H9 (cell line): Measurements from ENCODE around the gene MBLAC1. TPM values are rescaled to one million over a fixed set of nuclear protein-coding genes. Genes with fewer than 3 reads are reported as not detected.

Experiments used
- DNase-seq: peaks from one replicate; pipeline ENCODE4 v3.0.0-alpha.2; 2017
- H2AFZ ChIP-seq: one replicate; pipeline ENCODE4 v1.6.1; 2013; ENCODE audit warnings: mild to moderate bottlenecking, low read length, control low read depth, moderate library complexity
- H2AK5ac ChIP-seq: 2 replicates; pipeline ENCODE4 v1.6.1; 2013; ENCODE audit warnings: low read length, control low read depth, mixed read lengths; ENCODE audit not compliant: insufficient read length
- H2BK120ac ChIP-seq: one replicate; pipeline ENCODE4 v1.6.1; 2013; ENCODE audit warnings: low read depth, mild to moderate bottlenecking, low read length, control low read depth, inconsistent platforms; ENCODE audit not compliant: poor library complexity, severe bottlenecking
- H2BK12ac ChIP-seq: 2 replicates; pipeline ENCODE4 v1.6.1; 2013; ENCODE audit warnings: low read length, control low read depth, mixed read lengths, low read depth; ENCODE audit not compliant: insufficient read length
- H2BK15ac ChIP-seq: 2 replicates; pipeline ENCODE4 v1.6.1; 2013; ENCODE audit warnings: low read depth, low read length, control low read depth
- H2BK20ac ChIP-seq: one replicate; pipeline ENCODE4 v1.6.1; 2013; ENCODE audit warnings: low read depth, mild to moderate bottlenecking, low read length, control low read depth, inconsistent platforms; ENCODE audit not compliant: poor library complexity, severe bottlenecking
- H2BK5ac ChIP-seq: 2 replicates; pipeline ENCODE4 v1.6.1; 2013; ENCODE audit warnings: low read length, control low read depth, mixed read lengths; ENCODE audit not compliant: insufficient read length
- H3K14ac ChIP-seq: 2 replicates; pipeline ENCODE4 v1.6.1; 2013; ENCODE audit warnings: low read length, control low read depth; ENCODE audit not compliant: insufficient read depth
- H3K18ac ChIP-seq: 2 replicates; pipeline ENCODE4 v1.6.1; 2013; ENCODE audit warnings: low read depth, mild to moderate bottlenecking, mixed read lengths, low read length, control low read depth; ENCODE audit not compliant: insufficient read length
- H3K23ac ChIP-seq: 2 replicates; pipeline ENCODE4 v1.6.1; 2013; ENCODE audit warnings: low read length, control low read depth, mixed read lengths, low read depth; ENCODE audit not compliant: insufficient read length
- H3K23me2 ChIP-seq: 2 replicates; pipeline ENCODE4 v1.6.1; 2013; ENCODE audit warnings: low read depth, mild to moderate bottlenecking, mixed read lengths, low read length, control low read depth; ENCODE audit not compliant: insufficient read length, poor library complexity, severe bottlenecking
- H3K27ac ChIP-seq: 2 replicates; pipeline ENCODE4 v1.5.1; 2013; ENCODE audit warnings: low read length, control low read depth, mixed read lengths, low read depth; ENCODE audit not compliant: insufficient read length
- H3K27me3 ChIP-seq: 2 replicates; pipeline ENCODE4 v1.6.1; 2013; ENCODE audit warnings: low read length, control low read depth, inconsistent platforms; ENCODE audit not compliant: insufficient read depth
- H3K4ac ChIP-seq: 2 replicates; pipeline ENCODE4 v1.6.1; 2013; ENCODE audit warnings: low read depth, mild to moderate bottlenecking, control low read depth, inconsistent platforms, low read length, moderate library complexity
- H3K4me1 ChIP-seq: 2 replicates; pipeline ENCODE4 v1.6.1; 2013; ENCODE audit warnings: low read length, control low read depth, inconsistent platforms; ENCODE audit not compliant: insufficient read depth
- H3K4me2 ChIP-seq: 2 replicates; pipeline ENCODE4 v1.6.1; 2013; ENCODE audit warnings: low read length, control low read depth, mixed read lengths; ENCODE audit not compliant: insufficient read length, insufficient read depth
- H3K56ac ChIP-seq: 2 replicates; pipeline ENCODE4 v1.6.1; 2013; ENCODE audit warnings: low read depth, mild to moderate bottlenecking, mixed read lengths, low read length, control low read depth; ENCODE audit not compliant: insufficient read length
- H3K79me1 ChIP-seq: 2 replicates; pipeline ENCODE4 v1.6.1; 2013; ENCODE audit warnings: low read depth, mild to moderate bottlenecking, moderate library complexity, low read length, control low read depth, inconsistent platforms; ENCODE audit not compliant: insufficient read depth, poor library complexity, severe bottlenecking
- H3K79me2 ChIP-seq: 2 replicates; pipeline ENCODE4 v1.6.1; 2013; ENCODE audit warnings: low read length, control low read depth, inconsistent platforms; ENCODE audit not compliant: insufficient read depth
- H3K9ac ChIP-seq: 2 replicates; pipeline ENCODE4 v1.6.1; 2013; ENCODE audit warnings: low read length, control low read depth, mixed read lengths; ENCODE audit not compliant: insufficient read length; ENCODE audit errors: extremely low read depth
- H3K9me3 ChIP-seq: one replicate; pipeline ENCODE4 v1.6.1; 2013; ENCODE audit warnings: low read depth, low read length, inconsistent platforms; ENCODE audit not compliant: control insufficient read depth
- H3T11ph ChIP-seq: one replicate; pipeline ENCODE4 v1.6.1; 2013; ENCODE audit warnings: mild to moderate bottlenecking, low read length, control low read depth, inconsistent platforms
- H4K20me1 ChIP-seq: one replicate; pipeline ENCODE4 v1.6.1; 2013; ENCODE audit not compliant: control insufficient read depth, insufficient read length, insufficient read depth
- H4K5ac ChIP-seq: 2 replicates; pipeline ENCODE4 v1.6.1; 2013; ENCODE audit warnings: low read depth, mild to moderate bottlenecking, mixed read lengths, low read length, control low read depth; ENCODE audit not compliant: insufficient read length
- H4K8ac ChIP-seq: replicated peaks from 2 replicates; pipeline ENCODE4 v1.6.1; 2013; ENCODE audit warnings: low read length, control low read depth, mixed read lengths, low read depth; ENCODE audit not compliant: insufficient read length
- H4K91ac ChIP-seq: 2 replicates; pipeline ENCODE4 v1.6.1; 2013; ENCODE audit warnings: low read depth, mild to moderate bottlenecking, moderate library complexity, mixed read lengths, low read length, control low read depth; ENCODE audit not compliant: insufficient read length
- H3K27ac Mint-ChIP-seq, 3 experiments: 2 replicates in 2 of 3; 3 replicates in 1 of 3; pipeline ENCODE4 v1.8.0; 2020 to 2021; ENCODE audit warnings: mixed read lengths in 3 of 3, mild to moderate bottlenecking in 1 of 3, moderate library complexity in 1 of 3
- H3K27me3 Mint-ChIP-seq: 2 replicates; pipeline ENCODE4 v1.8.0; 2021; ENCODE audit warnings: low read depth, mild to moderate bottlenecking, moderate library complexity, mixed read lengths
- H3K36me3 Mint-ChIP-seq, 3 experiments: 2 replicates in 2 of 3; 3 replicates in 1 of 3; pipeline ENCODE4 v1.8.0; 2020 to 2021; ENCODE audit warnings: low read depth in 3 of 3, mixed read lengths in 3 of 3; ENCODE audit not compliant: insufficient read depth in 1 of 3
- H3K4me1 Mint-ChIP-seq, 2 experiments: 2 replicates each; pipeline ENCODE4 v1.8.0; 2020; ENCODE audit warnings: mixed read lengths in 2 of 2
- H3K4me3 Mint-ChIP-seq, 2 experiments: 2 replicates in 1 of 2; 3 replicates in 1 of 2; pipeline ENCODE4 v1.8.0; 2020 to 2021; ENCODE audit warnings: mild to moderate bottlenecking in 2 of 2, mixed read lengths in 2 of 2, moderate library complexity in 1 of 2
- H3K9me3 Mint-ChIP-seq, 2 experiments: 2 replicates in 1 of 2; 3 replicates in 1 of 2; pipeline ENCODE4 v1.8.0; 2020; ENCODE audit warnings: mild to moderate bottlenecking in 2 of 2, mixed read lengths in 2 of 2, moderate library complexity in 1 of 2
- WGBS: extraction: QIAGEN DNeasy Blood & Tissue Kit; methylation state at CpG from one replicate; pipeline ENCODE4 v1.1.7; 2013; ENCODE audit warnings: missing lambda C conversion rate, low lambda C conversion rate, mixed read lengths; ENCODE audit not compliant: insufficient read length; ENCODE audit errors: extremely low coverage; 5-methylcytosine and 5-hydroxymethylcytosine counted together
- total RNA-seq: library from RNA; stranded (reverse); gene quantifications from 2 replicates; pipeline ENCODE4 v1.2.1, GENCODE V29; 2021
- TF ChIP-seq, protein P1 (sequence below): fragments of 200-600 bp; sonication (generic); conservative IDR thresholded peaks from 3 replicates; pipeline ENCODE4 v1.8.0; 2021; ENCODE audit warnings: antibody characterized with exemption, mild to moderate bottlenecking

The MBLAC1 gene
- total RNA-seq, 1 experiment from 2014 or later = 1.9 TPM

DNA sequence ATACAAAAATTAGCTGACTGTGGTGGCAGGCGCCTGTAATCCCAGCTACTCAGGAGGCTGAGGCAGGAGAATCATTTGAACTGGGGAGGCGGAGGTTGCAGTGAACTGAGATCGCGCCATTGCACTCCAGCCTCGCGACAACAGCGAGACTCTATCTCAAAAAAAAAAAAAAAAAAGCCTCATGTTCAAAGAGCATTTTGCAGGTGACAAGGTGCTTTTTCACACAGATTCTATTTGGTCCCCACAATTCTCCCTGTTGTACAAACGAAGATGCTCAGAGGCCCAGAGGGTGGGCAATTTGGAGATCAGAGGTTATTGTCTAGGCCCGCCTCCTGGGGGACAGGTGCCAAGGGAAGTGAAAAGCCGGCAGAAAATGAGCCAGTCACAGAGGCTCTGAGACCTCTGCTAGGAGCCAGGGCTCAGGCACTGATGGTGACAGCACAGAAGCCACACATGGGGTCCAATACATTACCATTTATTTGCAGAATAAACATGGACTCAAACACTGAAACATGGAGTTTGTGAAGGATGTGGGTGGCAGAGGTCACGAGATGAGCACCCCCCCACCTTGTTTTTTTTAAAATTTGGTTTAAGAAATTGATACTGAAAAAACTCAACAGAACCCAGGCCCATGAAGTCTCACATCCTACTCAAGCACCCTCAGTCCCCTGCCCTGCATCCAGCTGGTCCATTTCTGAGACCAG lies 42.5 kb downstream of the MBLAC1 start:
- Histone ChIP-seq H3K4me2 (peak overlapping the region; percentile 65), H3K23me2 (peaks cover 11% of the 10 kb centered on the region), H3K9me3 (no peaks in the 10 kb centered on the region), H2AK5ac (no peak overlapping the region), H3K14ac (no peak overlapping the region), H2BK5ac (no peak overlapping the region), H2BK20ac (no peak overlapping the region), H2BK120ac (no peak overlapping the region), H2BK15ac (no peak overlapping the region), H3K79me2 (no peaks in the 10 kb centered on the region), H3T11ph (no peak overlapping the region), H4K91ac (no peak overlapping the region), H3K4ac (no peak overlapping the region), H4K5ac (no peak overlapping the region), H2BK12ac (no peak overlapping the region), H3K27me3 (no peaks in the 10 kb centered on the region; the same call in 1 of the 2 replicates), H3K56ac (no peak overlapping the region), H4K20me1 (no peaks in the 10 kb centered on the region), H3K9ac (no peak overlapping the region), H2AFZ (no peak overlapping the region), H3K4me1 (peaks cover 10% of the 10 kb centered on the region), H4K8ac (no peak overlapping the region), H3K27ac (no peak overlapping the region), H3K79me1 (no peaks in the 10 kb centered on the region), H3K18ac (no peak overlapping the region), H3K23ac (no peak overlapping the region)
- TF ChIP-seq, protein P1, sequence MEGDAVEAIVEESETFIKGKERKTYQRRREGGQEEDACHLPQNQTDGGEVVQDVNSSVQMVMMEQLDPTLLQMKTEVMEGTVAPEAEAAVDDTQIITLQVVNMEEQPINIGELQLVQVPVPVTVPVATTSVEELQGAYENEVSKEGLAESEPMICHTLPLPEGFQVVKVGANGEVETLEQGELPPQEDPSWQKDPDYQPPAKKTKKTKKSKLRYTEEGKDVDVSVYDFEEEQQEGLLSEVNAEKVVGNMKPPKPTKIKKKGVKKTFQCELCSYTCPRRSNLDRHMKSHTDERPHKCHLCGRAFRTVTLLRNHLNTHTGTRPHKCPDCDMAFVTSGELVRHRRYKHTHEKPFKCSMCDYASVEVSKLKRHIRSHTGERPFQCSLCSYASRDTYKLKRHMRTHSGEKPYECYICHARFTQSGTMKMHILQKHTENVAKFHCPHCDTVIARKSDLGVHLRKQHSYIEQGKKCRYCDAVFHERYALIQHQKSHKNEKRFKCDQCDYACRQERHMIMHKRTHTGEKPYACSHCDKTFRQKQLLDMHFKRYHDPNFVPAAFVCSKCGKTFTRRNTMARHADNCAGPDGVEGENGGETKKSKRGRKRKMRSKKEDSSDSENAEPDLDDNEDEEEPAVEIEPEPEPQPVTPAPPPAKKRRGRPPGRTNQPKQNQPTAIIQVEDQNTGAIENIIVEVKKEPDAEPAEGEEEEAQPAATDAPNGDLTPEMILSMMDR = no peak; the same call in 2 of the 3 replicates
- H3K4me3 Mint-ChIP-seq = peak overlapping the region; percentile 74 to 82
- peaks cover 12 to 24% (median 16%) of the 10 kb centered on the region in 3 experiments for H3K36me3 Mint-ChIP-seq
- no peaks in the 10 kb centered on the region; a peak in 1 of 5 replicates for H3K9me3 Mint-ChIP-seq
- peaks cover 42 to 53% of the 10 kb centered on the region in 2 experiments for H3K4me1 Mint-ChIP-seq
- peaks cover 32% of the 10 kb centered on the region for H3K27me3 Mint-ChIP-seq
- DNase-seq = no peak
- no CpG with 5 or more reads among the region's 11 CpGs for WGBS
- H3K27ac Mint-ChIP-seq = peak overlapping the region in 1 of 3 experiments; percentile 86; a peak in 1 of 7 replicates
